K562 (cell line): Measurements from ENCODE around the gene FLII. TPM values are rescaled to one million over a fixed set of nuclear protein-coding genes. Genes with fewer than 3 reads are reported as not detected.

Source experiments
- ARNT ChIP-seq, 2 experiments: fragments of 450-650 bp; IDR thresholded peaks; 2 replicates each; pipeline ENCODE4 v1.6.1; 2016; ENCODE audit warnings: mild to moderate bottlenecking in 1 of 2
- CC2D1A ChIP-seq: fragments of 450-650 bp; IDR thresholded peaks from 2 replicates; pipeline ENCODE4 v1.6.1; 2017; ENCODE audit warnings: mild to moderate bottlenecking
- CCAR2 ChIP-seq: fragments of 200-400 bp; formaldehyde crosslinking; IDR thresholded peaks from 2 replicates; pipeline ENCODE4 v1.6.1; 2017; ENCODE audit warnings: mild to moderate bottlenecking, low read depth, low read length
- CREBBP ChIP-seq: IDR thresholded peaks from one replicate; pipeline ENCODE4 v1.6.1; 2012; ENCODE audit warnings: low read depth, mild to moderate bottlenecking, control low read depth, inconsistent platforms, low read length
- DIDO1 ChIP-seq: fragments of 450-650 bp; IDR thresholded peaks from 2 replicates; pipeline ENCODE4 v1.6.1; 2016; ENCODE audit warnings: low read depth, missing biosample characterization, missing genetic modification characterization
- E2F6 ChIP-seq, 2 experiments: IDR thresholded peaks; 2 replicates each; pipeline ENCODE4 v1.6.1; 2011; ENCODE audit warnings: borderline replicate concordance in 1 of 2, control low read depth in 1 of 2, low read depth in 1 of 2, low read length in 1 of 2, mild to moderate bottlenecking in 1 of 2, mixed read lengths in 1 of 2, moderate library complexity in 1 of 2; ENCODE audit not compliant: insufficient read depth in 1 of 2, insufficient read length in 1 of 2, poor library complexity in 1 of 2, severe bottlenecking in 1 of 2; ENCODE audit errors: extremely low read depth in 1 of 2
- EGR1 ChIP-seq: fragments of 450-650 bp; conservative IDR thresholded peaks from 2 replicates; pipeline ENCODE4 v1.6.1; 2017; ENCODE audit warnings: mild to moderate bottlenecking
- FOXK1 ChIP-seq: sonication (generic); formaldehyde crosslinking; IDR thresholded peaks from 2 replicates; pipeline ENCODE4 v1.8.0; 2022; ENCODE audit warnings: missing genetic modification reagents, mild to moderate bottlenecking, borderline replicate concordance
- HNRNPH1 ChIP-seq: fragments of 200-400 bp; formaldehyde crosslinking; optimal IDR thresholded peaks from 2 replicates; pipeline ENCODE3; 2017; ENCODE audit warnings: low read depth, mild to moderate bottlenecking, low read length, moderate library complexity
- IRF2 ChIP-seq: sonication (generic); formaldehyde crosslinking; IDR thresholded peaks from 2 replicates; pipeline ENCODE4 v1.8.1; 2022; ENCODE audit warnings: mild to moderate bottlenecking, missing genetic modification reagents
- KDM4B ChIP-seq, 2 experiments: fragments of 450-650 bp in 1 of 2; sonication (generic) in 1 of 2; IDR thresholded peaks; 2 replicates each; pipeline ENCODE4 v1.6.1; 2016 to 2017; ENCODE audit warnings: borderline replicate concordance in 2 of 2, antibody characterized with exemption in 1 of 2, low read depth in 1 of 2, mild to moderate bottlenecking in 1 of 2
- NONO ChIP-seq, 2 experiments: fragments of 200-400 bp in 1 of 2; fragments of 450-650 bp in 1 of 2; formaldehyde crosslinking in 1 of 2; IDR thresholded peaks; 2 replicates each; pipeline ENCODE4 v1.6.1; 2017; ENCODE audit warnings: low read depth in 2 of 2, mild to moderate bottlenecking in 2 of 2, moderate library complexity in 2 of 2, low read length in 1 of 2
- PML ChIP-seq: IDR thresholded peaks from 2 replicates; pipeline ENCODE4 v1.6.1; 2012; ENCODE audit warnings: low read length, inconsistent platforms
- RBBP5 ChIP-seq: fragments of 200-600 bp; sonication (generic); IDR thresholded peaks from 2 replicates; pipeline ENCODE4 v1.6.1; 2012; ENCODE audit warnings: borderline replicate concordance, mild to moderate bottlenecking, low read length, control low read depth, inconsistent platforms; ENCODE audit not compliant: insufficient read depth, poor library complexity, severe bottlenecking
- RBM14 ChIP-seq: fragments of 200-400 bp; formaldehyde crosslinking; IDR thresholded peaks from 2 replicates; pipeline ENCODE4 v1.6.1; 2018; ENCODE audit warnings: low read depth, mild to moderate bottlenecking, low read length, moderate library complexity, borderline replicate concordance; ENCODE audit not compliant: insufficient read depth
- SMAD4 ChIP-seq: fragments of 250-450 bp; sonication (Bioruptor Pico); conservative IDR thresholded peaks from 2 replicates; pipeline ENCODE4 v1.8.0; 2021; ENCODE audit warnings: inconsistent platforms, mild to moderate bottlenecking, moderate library complexity
- ZBTB1 ChIP-seq: sonication (generic); formaldehyde crosslinking; IDR thresholded peaks from 2 replicates; pipeline ENCODE4 v1.8.1; 2023; ENCODE audit warnings: missing genetic modification reagents, low read depth, mild to moderate bottlenecking, borderline replicate concordance
- ZFP30 ChIP-seq: fragments of 250-450 bp; sonication (Bioruptor Pico); IDR thresholded peaks from 2 replicates; pipeline ENCODE4 v1.8.0; 2022; ENCODE audit warnings: moderate library complexity, mild to moderate bottlenecking, inconsistent platforms, borderline replicate concordance
- ZNF384 ChIP-seq: IDR thresholded peaks from 2 replicates; pipeline ENCODE4 v1.6.1; 2012; ENCODE audit warnings: low read depth, low read length, improper control_type of control experiment
- ZNF77 ChIP-seq: fragments of 250-450 bp; sonication (Bioruptor Pico); IDR thresholded peaks from 2 replicates; pipeline ENCODE4 v1.5.0; 2020
- polyA plus RNA-seq, 8 experiments: library from polyadenylated mRNA; depleted of rRNA in 4 of 8; stranded (reverse) in 5 of 8; unstranded in 3 of 8; fragments of >200 nt; fragmentation: Nextera tagmentation in 2 of 8; fragmentation: Illumina TruSeq in 1 of 8; extraction: Ambion mirVana in 2 of 8; extraction: Trizol in 1 of 8; gene quantifications; 2 replicates each; pipeline versions ENCODE4 v1.2.1 to v1.2.3, GENCODE V29; 2011 to 2014; ENCODE audit warnings: inconsistent platforms in 1 of 8, missing spikeins in 1 of 8
- total RNA-seq, 7 experiments: library from RNA; depleted of rRNA in 6 of 7; stranded (reverse); fragments of >200 nt in 6 of 7; fragmentation: Illumina TruSeq in 2 of 7; extraction: Trizol in 2 of 7; gene quantifications; 2 replicates each; pipeline versions ENCODE4 v1.2.1 to v1.2.3, GENCODE V29; 2011 to 2021; ENCODE audit warnings: low replicate concordance in 1 of 7

FLII gene
- total and polyA plus RNA-seq, 9 of the 15 experiments (the other 6 are each of a cell fraction or from before 2014, with no cell fraction given): 11.7 to 126 (median 82.5) TPM

- TF ChIP-seq E2F6 (IDR thresholded peaks at IDR 0.05; ENCODE audit: borderline replicate concordance in 1 of 2, extremely low read depth in 1 of 2, insufficient read depth in 1 of 2, insufficient read length in 1 of 2, low read depth in 1 of 2, low read length in 1 of 2, poor library complexity in 1 of 2, severe bottlenecking in 1 of 2) (peak in 1 of 2 experiments; percentile 42), NONO (IDR thresholded peaks at IDR 0.05; ENCODE audit: low read depth in 2 of 2, low read length in 1 of 2) (no peak), DIDO1 (tag) (no peak), CCAR2 (no peak), ARNT (IDR thresholded peaks at IDR 0.05) (no peak), ZNF384 (no peak), CC2D1A (no peak), SMAD4 (CRISPR knock-in tag) (0 out of 2 replicates have a peak, but pooled peaks have one; percentile 25), KDM4B (IDR thresholded peaks at IDR 0.05; ENCODE audit: borderline replicate concordance in 2 of 2, low read depth in 1 of 2) (no peak), PML (no peak), CREBBP (no peak), ZNF77 (CRISPR knock-in tag) (no peak), IRF2 (CRISPR knock-in tag) (no peak), EGR1 (no peak), RBBP5 (no peak), ZFP30 (CRISPR knock-in tag) (no peak), FOXK1 (no peak), HNRNPH1 (no peak), ZBTB1 (no peak), RBM14 (no peak)
These were observed 33.4 kb downstream of the FLII start, which contains the start of gene LLGL1 (continued) for GRCh38 chr17:18225121-18225641.
